C4-2B (cell line): ENCODE data around the gene ALG2.

Experiments
- H3K27ac ChIP-seq: fragments of 450-650 bp; 2 replicates; pipeline ENCODE4 v1.5.1; 2017
- ZFX ChIP-seq: fragments of 450-650 bp; IDR thresholded peaks from 2 replicates; pipeline ENCODE4 v1.6.1; 2017
- TF ChIP-seq, protein P1 (sequence below): fragments of 450-650 bp; conservative IDR thresholded peaks from 2 replicates; pipeline ENCODE4 v1.5.1; 2017; ENCODE audit warnings: mild to moderate bottlenecking

The ALG2 gene

GRCh38 chr9:99222416-99223270 lies 901 bp upstream of the ALG2 start:
- peak overlapping the region; percentile 93 for H3K27ac ChIP-seq
- peak; percentile 46 for TF ChIP-seq ZFX
- TF ChIP-seq, protein P1, sequence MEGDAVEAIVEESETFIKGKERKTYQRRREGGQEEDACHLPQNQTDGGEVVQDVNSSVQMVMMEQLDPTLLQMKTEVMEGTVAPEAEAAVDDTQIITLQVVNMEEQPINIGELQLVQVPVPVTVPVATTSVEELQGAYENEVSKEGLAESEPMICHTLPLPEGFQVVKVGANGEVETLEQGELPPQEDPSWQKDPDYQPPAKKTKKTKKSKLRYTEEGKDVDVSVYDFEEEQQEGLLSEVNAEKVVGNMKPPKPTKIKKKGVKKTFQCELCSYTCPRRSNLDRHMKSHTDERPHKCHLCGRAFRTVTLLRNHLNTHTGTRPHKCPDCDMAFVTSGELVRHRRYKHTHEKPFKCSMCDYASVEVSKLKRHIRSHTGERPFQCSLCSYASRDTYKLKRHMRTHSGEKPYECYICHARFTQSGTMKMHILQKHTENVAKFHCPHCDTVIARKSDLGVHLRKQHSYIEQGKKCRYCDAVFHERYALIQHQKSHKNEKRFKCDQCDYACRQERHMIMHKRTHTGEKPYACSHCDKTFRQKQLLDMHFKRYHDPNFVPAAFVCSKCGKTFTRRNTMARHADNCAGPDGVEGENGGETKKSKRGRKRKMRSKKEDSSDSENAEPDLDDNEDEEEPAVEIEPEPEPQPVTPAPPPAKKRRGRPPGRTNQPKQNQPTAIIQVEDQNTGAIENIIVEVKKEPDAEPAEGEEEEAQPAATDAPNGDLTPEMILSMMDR: no peak

DNA sequence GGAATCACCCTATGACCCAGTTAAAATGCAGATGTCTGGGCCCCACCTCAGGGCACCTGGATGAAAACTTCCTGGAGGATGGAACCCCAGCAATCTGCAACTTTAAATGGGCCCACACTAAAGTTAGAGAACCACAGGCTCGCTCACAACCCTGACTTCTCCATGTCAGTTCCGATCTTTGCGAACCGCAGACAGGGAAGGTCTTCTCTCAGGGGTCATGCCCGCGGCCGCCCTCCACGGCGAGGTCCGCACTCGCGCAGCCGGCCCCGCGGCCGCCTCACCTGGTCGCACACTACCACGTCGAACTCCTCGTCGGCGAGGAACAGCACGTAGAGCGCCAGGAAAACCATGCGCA lies 499 bp downstream of the ALG2 start:
- H3K27ac ChIP-seq: peak overlapping the region; percentile 93
- no peak for TF ChIP-seq ZFX
- TF ChIP-seq, protein P1: no peak

- TF ChIP-seq, protein P1: no peak
- no peak for TF ChIP-seq ZFX
- H3K27ac ChIP-seq: no peak overlapping the region
These were observed 1.7 kb downstream of the ALG2 start for GRCh38 chr9:99220011-99220410.

- H3K27ac ChIP-seq: no peak overlapping the region
- no peak for TF ChIP-seq ZFX
- TF ChIP-seq, protein P1: no peak
These were observed 5.7 kb downstream of the ALG2 start for GRCh38 chr9:99216073-99216472.

GRCh38 chr9:99213197-99213596 lies 8.5 kb downstream of the ALG2 start:
- TF ChIP-seq, protein P1: no peak
- TF ChIP-seq ZFX: no peak
- no peak overlapping the region for H3K27ac ChIP-seq

DNA sequence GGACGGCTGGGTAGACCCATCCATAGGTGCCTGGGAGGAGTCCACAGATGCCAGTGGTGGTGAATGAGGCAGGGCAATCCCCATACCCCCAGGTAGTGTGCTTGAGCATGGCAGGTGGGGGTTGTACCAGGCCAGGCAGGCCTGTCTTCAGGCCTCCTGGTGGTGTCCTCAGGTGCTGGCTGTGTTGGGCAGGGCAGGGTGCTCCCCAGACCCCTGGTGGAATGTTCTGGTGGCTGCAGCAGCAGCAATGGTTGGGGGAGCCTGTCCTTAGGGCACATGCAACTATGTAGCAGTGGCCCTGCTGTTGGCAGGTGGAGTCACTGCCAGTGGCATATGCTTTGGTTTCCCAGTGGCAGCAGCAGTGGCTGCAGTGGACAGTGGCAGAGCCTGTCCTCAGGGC lies 10.0 kb downstream of the ALG2 start:
- TF ChIP-seq, protein P1: no peak; the same call in 1 of the 2 replicates
- no peak for TF ChIP-seq ZFX
- no peak overlapping the region for H3K27ac ChIP-seq

- TF ChIP-seq, protein P1: no peak
- no peak overlapping the region for H3K27ac ChIP-seq
These were observed 11.2 kb downstream of the ALG2 start for GRCh38 chr9:99210572-99210971.
